Loucy (cell line): ENCODE results near the gene SCAF1.

Experiments
- H2AFZ ChIP-seq: fragments of 200-600 bp; sonication (generic); 2 replicates; pipeline ENCODE4 v1.6.0; 2016; ENCODE audit warnings: antibody characterized with exemption, mild to moderate bottlenecking, low read length, moderate library complexity
- H3F3A ChIP-seq: fragments of 200-600 bp; 2 replicates; pipeline ENCODE4 v1.6.0; 2016; ENCODE audit warnings: antibody characterized with exemption, low read depth, mild to moderate bottlenecking
- H3K27me3 ChIP-seq: fragments of 200-600 bp; sonication (generic); 2 replicates; pipeline ENCODE4 v1.6.1; 2014; ENCODE audit warnings: low read length, mild to moderate bottlenecking; ENCODE audit not compliant: insufficient read depth, poor library complexity, severe bottlenecking
- H3K36me3 ChIP-seq: fragments of 200-600 bp; sonication (generic); 2 replicates; pipeline ENCODE4 v1.6.1; 2016; ENCODE audit warnings: low read length; ENCODE audit not compliant: insufficient read depth
- H3K4me1 ChIP-seq: fragments of 200-600 bp; sonication (generic); 2 replicates; pipeline ENCODE4 v1.5.1; 2014; ENCODE audit warnings: low read length, mild to moderate bottlenecking; ENCODE audit not compliant: insufficient read depth, poor library complexity, severe bottlenecking
- H3K4me2 ChIP-seq: fragments of 200-600 bp; sonication (generic); 2 replicates; pipeline ENCODE4 v1.6.0; 2014; ENCODE audit warnings: antibody characterized with exemption, low read length, low read depth, mild to moderate bottlenecking; ENCODE audit not compliant: poor library complexity, severe bottlenecking
- H3K4me3 ChIP-seq: fragments of 200-600 bp; sonication (generic); 2 replicates; pipeline ENCODE4 v1.5.1; 2014; ENCODE audit warnings: low read length, mild to moderate bottlenecking, mixed read lengths; ENCODE audit not compliant: poor library complexity, severe bottlenecking
- H3K79me2 ChIP-seq: fragments of 200-600 bp; sonication (generic); 2 replicates; pipeline ENCODE4 v1.6.1; 2014; ENCODE audit warnings: low read length; ENCODE audit not compliant: insufficient read depth
- H3K9ac ChIP-seq: fragments of 200-600 bp; sonication (generic); 2 replicates; pipeline ENCODE4 v1.6.0; 2014; ENCODE audit warnings: mild to moderate bottlenecking, low read depth, low read length, moderate library complexity; ENCODE audit not compliant: poor library complexity, severe bottlenecking
- H3K9me2 ChIP-seq: fragments of 200-600 bp; sonication (generic); replicated peaks from 2 replicates; pipeline ENCODE4 v1.6.1; 2016; ENCODE audit warnings: low read depth, low read length, mixed read lengths
- H3K9me3 ChIP-seq: fragments of 200-600 bp; sonication (generic); 2 replicates; pipeline ENCODE4 v1.6.1; 2014; ENCODE audit warnings: mild to moderate bottlenecking, antibody characterized with exemption, low read length, low read depth; ENCODE audit not compliant: insufficient read depth
- H4K20me1 ChIP-seq: fragments of 200-600 bp; sonication (generic); 2 replicates; pipeline ENCODE4 v1.6.0; 2014; ENCODE audit warnings: antibody characterized with exemption, low read length, mild to moderate bottlenecking; ENCODE audit not compliant: insufficient read depth, poor library complexity, severe bottlenecking
- CTCF ChIP-seq: fragments of 200-600 bp; sonication (generic); conservative IDR thresholded peaks from 2 replicates; pipeline ENCODE4 v1.5.1; 2014; ENCODE audit warnings: mild to moderate bottlenecking, antibody characterized with exemption, low read length
- EZH2phosphoT487 ChIP-seq: fragments of 200-600 bp; IDR thresholded peaks from 2 replicates; pipeline ENCODE4 v1.6.1; 2018; ENCODE audit warnings: antibody characterized with exemption, mild to moderate bottlenecking, moderate library complexity, borderline replicate concordance

Gene SCAF1

GRCh38 chr19:49690079-49690655 lies 48.2 kb downstream of the SCAF1 start:
- Histone ChIP-seq H3K9me2 (no peaks in the 10 kb centered on the region), H3K4me3 (no peak overlapping the region), H2AFZ (no peak overlapping the region), H4K20me1 (no peaks in the 10 kb centered on the region), H3K27me3 (no peaks in the 10 kb centered on the region), H3K79me2 (no peaks in the 10 kb centered on the region), H3K9me3 (no peaks in the 10 kb centered on the region), H3K36me3 (peaks cover 35% of the 10 kb centered on the region; the same call in 1 of the 2 replicates), H3K4me2 (no peak overlapping the region), H3K4me1 (no peaks in the 10 kb centered on the region), H3F3A (no peaks in the 10 kb centered on the region), H3K9ac (no peak overlapping the region)
- TF ChIP-seq CTCF (no peak), EZH2phosphoT487 (no peak)

GRCh38 chr19:49690656-49691242 lies 48.7 kb downstream of the SCAF1 start, which contains the start of gene CPT1C:
TSS of gene CPT1C (plus strand) at chr19:49691116. CDS start at chr19:49692253, 1,137 bp downstream.
- Histone ChIP-seq H2AFZ (no peak within 1 kb of the TSS), H3K4me2 (no peak within 1 kb of the TSS), H3K4me3 (no peak within 1 kb of the TSS)

GRCh38 chr19:49691243-49692146 lies 49.5 kb downstream of the SCAF1 start:
- no peaks in the 10 kb centered on the region for H4K20me1 ChIP-seq
- H3K4me3 ChIP-seq, result no peak overlapping the region
- no peaks in the 10 kb centered on the region for H3K27me3 ChIP-seq
- no peak overlapping the region for H2AFZ ChIP-seq
- no peaks in the 10 kb centered on the region for H3F3A ChIP-seq
- H3K79me2 ChIP-seq, result no peaks in the 10 kb centered on the region
- H3K4me2 ChIP-seq, result no peak overlapping the region
- no peaks in the 10 kb centered on the region for H3K9me2 ChIP-seq
- no peak for TF ChIP-seq EZH2phosphoT487
- no peak for TF ChIP-seq CTCF
- no peaks in the 10 kb centered on the region for H3K4me1 ChIP-seq
- no peak overlapping the region for H3K9ac ChIP-seq
- H3K36me3 ChIP-seq, result peaks cover 22% of the 10 kb centered on the region; the same call in 1 of the 2 replicates
- no peaks in the 10 kb centered on the region for H3K9me3 ChIP-seq

More at GRCh38 chr19:49690656-49691242, 48.7 kb downstream of the SCAF1 start, which contains the start of gene CPT1C:
- Histone ChIP-seq H3K79me2 (no peaks in the 10 kb centered on the region), H3K27me3 (no peaks in the 10 kb centered on the region), H3K9ac (no peak within 1 kb of the TSS), H4K20me1 (no peaks in the 10 kb centered on the region), H3K36me3 (peaks cover 30% of the 10 kb centered on the region; the same call in 1 of the 2 replicates), H3F3A (no peaks in the 10 kb centered on the region), H3K9me3 (no peaks in the 10 kb centered on the region), H3K4me1 (no peaks in the 10 kb centered on the region), H3K9me2 (no peaks in the 10 kb centered on the region)
- TF ChIP-seq EZH2phosphoT487 (no peak), CTCF (no peak)
